ENCODE measurements around the gene PSTPIP1. TPM values are rescaled to one million over a fixed set of nuclear protein-coding genes. Genes with fewer than 3 reads are reported as not detected.
A peak's percentile ranks its signal among the peaks of the same experiment; 100 is the strongest.

PSTPIP1 gene
- total and polyA plus RNA-seq, 2 of the 13 experiments (the other 11 are each of a cell fraction or from before 2014, with no cell fraction given), result 4.4 to 8.7 TPM

DNA sequence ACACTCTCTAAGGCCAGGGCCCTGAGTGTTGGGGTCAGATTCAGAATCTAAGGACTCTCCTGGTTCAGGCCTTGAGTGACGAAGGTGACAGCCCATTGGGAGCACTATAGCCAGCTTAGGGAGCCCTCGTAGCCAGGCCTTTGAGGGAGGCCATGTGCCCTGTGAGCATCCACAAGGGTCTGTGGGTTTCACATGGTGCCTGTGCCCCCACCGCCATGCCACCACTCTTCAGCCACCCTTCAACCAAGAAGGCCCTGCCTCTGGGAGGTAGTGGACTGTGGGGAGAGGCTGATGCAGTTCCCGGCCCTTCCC, 38.4 kb downstream of the PSTPIP1 start:
- no peak for DNase-seq (ENCODE audit: low spot score)
- TF ChIP-seq ZNF263 (CRISPR knock-in tag; IDR thresholded peaks at IDR 0.05) (0 out of 2 replicates have a peak, but pooled peaks have one; percentile 17), KDM5B (CRISPR knock-in tag; IDR thresholded peaks at IDR 0.05; ENCODE audit: borderline replicate concordance) (0 out of 2 replicates have a peak, but pooled peaks have one; percentile 13), ZNF780A (CRISPR knock-in tag; IDR thresholded peaks at IDR 0.05) (no peak)
- no peak for FAIRE-seq
- Histone ChIP-seq H4K20me1 (ENCODE audit: insufficient read depth, low read length) (no peaks in the 10 kb centered on the region), H3K27me3 (ENCODE audit: control insufficient read depth in 1 of 2, insufficient read depth in 2 of 2, low read length in 2 of 2) (peaks cover 1 to 4% of the 10 kb centered on the region in 2 experiments; a peak in 2 of 5 replicates), H3K4me2 (ENCODE audit: low read depth, low read length) (peak overlapping the region; percentile 97), H3K27ac (ENCODE audit: extremely low read length, insufficient read depth, low read length) (no peak overlapping the region), H2AFZ (ENCODE audit: low read length) (no peak overlapping the region), H3K36me3 (replicated peaks in 1 of 2; ENCODE audit: control insufficient read depth in 1 of 2, insufficient read depth in 2 of 2, low read length in 2 of 2) (peaks cover 0 to 6% of the 10 kb centered on the region in 2 experiments; a peak in 2 of 5 replicates), H3K4me3 (replicated peaks in 1 of 3; ENCODE audit: insufficient read depth in 1 of 3, low read depth in 2 of 3, low read length in 3 of 3) (peak overlapping the region in 1 of 3 experiments; percentile 81; a peak in 1 of 6 replicates), H3K9me3 (ENCODE audit: low read length) (no peaks in the 10 kb centered on the region), H3K9ac (ENCODE audit: insufficient read depth, low read depth, low read length) (0 out of 2 replicates have a peak overlapping the region, but pooled peaks have one; percentile 15), H3K4me1 (ENCODE audit: insufficient read depth, low read length) (peaks cover 47% of the 10 kb centered on the region), H3K79me2 (ENCODE audit: insufficient read depth, low read length) (no peaks in the 10 kb centered on the region)
- CTCF ChIA-PET (ENCODE audit: low intra/inter-chr PET ratio, low total read pairs), result no interaction called here
- in situ Hi-C loops (cut with HindIII; ENCODE audit: extremely low pct_ligation_motif_present, low pct_unique_long_range_greater_than_20kb), result loop anchor here (10.0 kb wide), 1 partner anchor 129 kb away; the partner anchor contains the start of gene SCAPER
- intact Hi-C loops (cut with micrococcal nuclease; ENCODE audit: unreplicated experiment), result loop anchor here (5.0 kb wide), 1 partner anchor 131 kb away; no protein-coding TSS in a partner anchor
- WGBS (ENCODE audit: low lambda C conversion rate), result 83% methylated on average over 1 of the region's 4 CpGs
- no TSS peak for BruUV-seq (replicated peaks)
- ATAC-seq, result no peak
- POLR2A ChIA-PET, result no interaction called here

DNA sequence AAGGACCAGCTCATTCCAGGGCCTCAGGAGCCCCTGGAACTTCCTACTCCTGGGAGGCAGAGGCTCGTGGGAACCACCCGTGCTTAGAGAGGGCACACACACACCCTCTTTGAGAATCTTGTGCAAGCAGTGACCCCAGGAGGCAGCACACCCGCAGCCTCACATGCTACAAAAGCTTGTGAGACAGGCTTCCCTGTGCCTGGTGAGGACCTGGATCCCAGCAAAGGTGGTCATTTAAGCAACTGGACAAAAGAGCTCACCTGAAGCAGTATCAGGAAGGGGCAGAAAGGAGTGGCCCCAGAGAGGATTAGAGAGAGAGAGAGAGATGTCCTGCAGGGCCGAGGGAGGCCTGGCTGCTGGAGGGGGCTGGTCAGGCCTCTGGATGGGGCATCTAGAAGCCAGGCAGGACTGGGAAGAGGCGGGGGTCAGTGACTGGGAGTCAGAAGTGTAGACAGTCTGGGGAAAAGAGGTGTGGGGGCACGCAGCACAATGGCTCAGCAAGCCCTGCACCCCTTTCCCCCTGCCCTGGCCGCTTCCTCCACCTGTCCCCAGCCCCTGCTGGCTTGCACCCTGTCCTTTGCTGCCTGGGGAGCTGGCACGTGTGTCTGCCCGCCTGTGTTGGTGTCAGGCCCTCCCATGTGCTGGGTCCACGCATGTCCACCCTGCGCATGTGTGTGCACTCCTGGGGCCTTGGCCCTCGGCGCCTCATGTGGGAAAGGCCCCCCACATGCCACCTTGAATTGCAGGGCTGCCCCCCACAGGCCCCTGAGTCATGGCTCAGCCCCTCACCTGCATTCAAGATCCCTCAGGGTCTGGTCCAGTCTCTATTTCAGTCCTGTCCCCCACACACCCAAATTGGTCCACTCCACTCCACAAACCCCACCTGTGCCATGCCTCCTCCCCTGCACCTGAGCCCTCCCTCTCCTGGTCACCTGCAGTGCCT, 39.1 kb downstream of the PSTPIP1 start:
- no peak overlapping the region for H3K4me3 ChIP-seq (replicated peaks in 1 of 3; ENCODE audit: insufficient read depth in 1 of 3, low read depth in 2 of 3, low read length in 3 of 3)
- peaks cover 1 to 4% of the 10 kb centered on the region in 2 experiments; a peak in 2 of 5 replicates for H3K27me3 ChIP-seq (ENCODE audit: control insufficient read depth in 1 of 2, insufficient read depth in 2 of 2, low read length in 2 of 2)
- intact Hi-C loops (cut with micrococcal nuclease; ENCODE audit: unreplicated experiment), result loop anchor here (5.0 kb wide), 1 partner anchor 132 kb away; no protein-coding TSS in a partner anchor
- DNase-seq (ENCODE audit: low spot score) (no peak), FAIRE-seq (no peak), ATAC-seq (no peak)
- no peak overlapping the region for H2AFZ ChIP-seq (ENCODE audit: low read length)
- H3K4me1 ChIP-seq (ENCODE audit: insufficient read depth, low read length), result peaks cover 46% of the 10 kb centered on the region
- ChIA-PET CTCF (ENCODE audit: low intra/inter-chr PET ratio, low total read pairs) (no interaction called here), POLR2A (no interaction called here)
- peak overlapping the region; percentile 97 for H3K4me2 ChIP-seq (ENCODE audit: low read depth, low read length)
- no peaks in the 10 kb centered on the region for H4K20me1 ChIP-seq (ENCODE audit: insufficient read depth, low read length)
- in situ Hi-C loops (cut with HindIII; ENCODE audit: extremely low pct_ligation_motif_present, low pct_unique_long_range_greater_than_20kb), result loop anchor here (10.0 kb wide), 1 partner anchor 129 kb away; the partner anchor contains the start of gene SCAPER
- H3K36me3 ChIP-seq (replicated peaks in 1 of 2; ENCODE audit: control insufficient read depth in 1 of 2, insufficient read depth in 2 of 2, low read length in 2 of 2), result peaks cover 0 to 6% of the 10 kb centered on the region in 2 experiments; a peak in 2 of 5 replicates
- WGBS (ENCODE audit: low lambda C conversion rate), result 94% methylated on average over 4 of the region's 13 CpGs
- H3K27ac ChIP-seq (ENCODE audit: extremely low read length, insufficient read depth, low read length), result no peak overlapping the region
- H3K79me2 ChIP-seq (ENCODE audit: insufficient read depth, low read length), result no peaks in the 10 kb centered on the region
- H3K9me3 ChIP-seq (ENCODE audit: low read length), result no peaks in the 10 kb centered on the region
- no TSS peak for BruUV-seq (replicated peaks)
- H3K9ac ChIP-seq (ENCODE audit: insufficient read depth, low read depth, low read length), result 0 out of 2 replicates have a peak overlapping the region, but pooled peaks have one; percentile 15
- TF ChIP-seq NRL (CRISPR knock-in tag; IDR thresholded peaks at IDR 0.05; ENCODE audit: borderline replicate concordance) (no peak), PCBP1 (IDR thresholded peaks at IDR 0.05; ENCODE audit: borderline replicate concordance, low read depth, low read length) (0 out of 2 replicates have a peak, but pooled peaks have one; percentile 5), ZNF670 (CRISPR knock-in tag; IDR thresholded peaks at IDR 0.05; ENCODE audit: borderline replicate concordance) (no peak), AGO2 (optimal IDR thresholded peaks at IDR 0.05; ENCODE audit: low read depth, low read length) (peak; percentile 91)
- TF ChIP-seq, protein P1, sequence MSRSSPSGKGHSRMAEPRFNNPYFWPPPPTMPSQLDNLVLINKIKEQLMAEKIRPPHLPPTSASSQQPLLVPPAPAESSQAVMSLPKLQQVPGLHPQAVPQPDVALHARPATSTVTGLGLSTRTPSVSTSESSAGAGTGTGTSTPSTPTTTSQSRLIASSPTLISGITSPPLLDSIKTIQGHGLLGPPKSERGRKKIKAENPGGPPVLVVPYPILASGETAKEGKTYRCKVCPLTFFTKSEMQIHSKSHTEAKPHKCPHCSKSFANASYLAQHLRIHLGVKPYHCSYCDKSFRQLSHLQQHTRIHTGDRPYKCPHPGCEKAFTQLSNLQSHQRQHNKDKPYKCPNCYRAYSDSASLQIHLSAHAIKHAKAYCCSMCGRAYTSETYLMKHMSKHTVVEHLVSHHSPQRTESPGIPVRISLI (CRISPR knock-in tag; IDR thresholded peaks at IDR 0.05; ENCODE audit: borderline replicate concordance), result no peak
- TF ChIP-seq, protein P2, sequence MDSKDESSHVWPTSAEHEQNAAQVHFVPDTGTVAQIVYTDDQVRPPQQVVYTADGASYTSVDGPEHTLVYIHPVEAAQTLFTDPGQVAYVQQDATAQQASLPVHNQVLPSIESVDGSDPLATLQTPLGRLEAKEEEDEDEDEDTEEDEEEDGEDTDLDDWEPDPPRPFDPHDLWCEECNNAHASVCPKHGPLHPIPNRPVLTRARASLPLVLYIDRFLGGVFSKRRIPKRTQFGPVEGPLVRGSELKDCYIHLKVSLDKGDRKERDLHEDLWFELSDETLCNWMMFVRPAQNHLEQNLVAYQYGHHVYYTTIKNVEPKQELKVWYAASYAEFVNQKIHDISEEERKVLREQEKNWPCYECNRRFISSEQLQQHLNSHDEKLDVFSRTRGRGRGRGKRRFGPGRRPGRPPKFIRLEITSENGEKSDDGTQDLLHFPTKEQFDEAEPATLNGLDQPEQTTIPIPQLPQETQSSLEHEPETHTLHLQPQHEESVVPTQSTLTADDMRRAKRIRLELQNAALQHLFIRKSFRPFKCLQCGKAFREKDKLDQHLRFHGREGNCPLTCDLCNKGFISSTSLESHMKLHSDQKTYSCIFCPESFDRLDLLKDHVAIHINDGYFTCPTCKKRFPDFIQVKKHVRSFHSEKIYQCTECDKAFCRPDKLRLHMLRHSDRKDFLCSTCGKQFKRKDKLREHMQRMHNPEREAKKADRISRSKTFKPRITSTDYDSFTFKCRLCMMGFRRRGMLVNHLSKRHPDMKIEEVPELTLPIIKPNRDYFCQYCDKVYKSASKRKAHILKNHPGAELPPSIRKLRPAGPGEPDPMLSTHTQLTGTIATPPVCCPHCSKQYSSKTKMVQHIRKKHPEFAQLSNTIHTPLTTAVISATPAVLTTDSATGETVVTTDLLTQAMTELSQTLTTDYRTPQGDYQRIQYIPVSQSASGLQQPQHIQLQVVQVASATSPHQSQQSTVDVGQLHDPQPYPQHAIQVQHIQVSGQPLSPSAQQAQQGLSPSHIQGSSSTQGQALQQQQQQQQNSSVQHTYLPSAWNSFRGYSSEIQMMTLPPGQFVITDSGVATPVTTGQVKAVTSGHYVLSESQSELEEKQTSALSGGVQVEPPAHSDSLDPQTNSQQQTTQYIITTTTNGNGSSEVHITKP (CRISPR knock-in tag; IDR thresholded peaks at IDR 0.05; ENCODE audit: low read depth), result no peak
- TF ChIP-seq, protein P3, sequence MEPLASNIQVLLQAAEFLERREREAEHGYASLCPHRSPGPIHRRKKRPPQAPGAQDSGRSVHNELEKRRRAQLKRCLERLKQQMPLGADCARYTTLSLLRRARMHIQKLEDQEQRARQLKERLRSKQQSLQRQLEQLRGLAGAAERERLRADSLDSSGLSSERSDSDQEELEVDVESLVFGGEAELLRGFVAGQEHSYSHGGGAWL (CRISPR knock-in tag; IDR thresholded peaks at IDR 0.05), result no peak

All from HepG2 (cell line).